H1 (cell line): Measurements from ENCODE around the gene WBP1L. TPM values are rescaled to one million over a fixed set of nuclear protein-coding genes. Genes with fewer than 3 reads are reported as not detected.

Experiments
- CTCF ChIA-PET: fragments of 300-600 bp; sonication (Branson Sonifier 250); formaldehyde crosslinking; loops from one replicate; lab custom pipeline; 2021; ENCODE audit not compliant: partially characterized antibody; lab: Charles Lee
- POLR2A ChIA-PET: fragments of 300-600 bp; sonication (Branson Sonifier 250); formaldehyde crosslinking; loops from one replicate; lab custom pipeline; 2021; ENCODE audit warnings: inconsistent platforms; ENCODE audit not compliant: partially characterized antibody; lab: Charles Lee
- DNase-seq, 2 experiments: peaks; one replicate each; pipeline versions ENCODE4 v3.0.0 to v3.0.0-alpha.2; 2010 to 2022; ENCODE audit warnings: low spot score in 2 of 2, low read depth in 1 of 2, mixed read lengths in 1 of 2
- FAIRE-seq: peaks from 2 replicates; lab custom pipeline; 2011; peaks lifted over from hg19 to GRCh38; lab: Jason Lieb, UNC
- H2AFZ ChIP-seq: 2 replicates; pipeline ENCODE4 v1.8.1; 2012; ENCODE audit warnings: low read length, inconsistent platforms
- H2AK5ac ChIP-seq: 2 replicates; pipeline ENCODE4 v1.6.1; 2013; ENCODE audit warnings: low read depth, low read length
- H2BK120ac ChIP-seq: replicated peaks from 2 replicates; pipeline ENCODE3; 2013; ENCODE audit warnings: low read depth, low read length, inconsistent platforms
- H2BK12ac ChIP-seq: 2 replicates; pipeline ENCODE4 v1.6.1; 2013; ENCODE audit warnings: low read depth, low read length
- H2BK15ac ChIP-seq: 2 replicates; pipeline ENCODE4 v1.6.1; 2013; ENCODE audit warnings: low read length
- H2BK20ac ChIP-seq: 2 replicates; pipeline ENCODE4 v1.6.1; 2013; ENCODE audit warnings: low read length
- H2BK5ac ChIP-seq: 2 replicates; pipeline ENCODE4 v1.6.1; 2013; ENCODE audit warnings: low read depth, low read length
- H3K14ac ChIP-seq: 2 replicates; pipeline ENCODE4 v1.6.1; 2013; ENCODE audit warnings: inconsistent platforms; ENCODE audit not compliant: insufficient read length
- H3K18ac ChIP-seq: 2 replicates; pipeline ENCODE4 v1.6.1; 2013; ENCODE audit warnings: low read length; ENCODE audit errors: extremely low read depth
- H3K23ac ChIP-seq: 2 replicates; pipeline ENCODE4 v1.6.1; 2013; ENCODE audit warnings: inconsistent platforms; ENCODE audit not compliant: insufficient read length
- H3K23me2 ChIP-seq: 2 replicates; pipeline ENCODE4 v1.6.1; 2013; ENCODE audit warnings: low read depth, low read length
- H3K27ac ChIP-seq: 2 replicates; pipeline ENCODE4 v1.6.1; 2011; ENCODE audit warnings: low read depth, low read length, inconsistent platforms
- H3K27me3 ChIP-seq, 4 experiments: replicated peaks in 1 of 4; 1 replicate in 1 of 4; 2 replicates in 3 of 4; pipeline versions ENCODE4 v1.6.1 to v1.8.1; 2011 to 2013; ENCODE audit warnings: low read length in 3 of 4, mild to moderate bottlenecking in 3 of 4, inconsistent platforms in 2 of 4, mixed read lengths in 2 of 4, moderate library complexity in 1 of 4; ENCODE audit not compliant: control insufficient read depth in 3 of 4, insufficient read depth in 3 of 4; ENCODE audit errors: extremely low read depth in 1 of 4
- H3K36me3 ChIP-seq, 4 experiments: 2 replicates each; pipeline versions ENCODE4 v1.6.1 to v1.8.1; 2011 to 2013; ENCODE audit warnings: mild to moderate bottlenecking in 4 of 4, low read length in 3 of 4, moderate library complexity in 2 of 4, control low read depth in 1 of 4, inconsistent platforms in 1 of 4; ENCODE audit not compliant: insufficient read depth in 4 of 4, control insufficient read depth in 2 of 4
- H3K4ac ChIP-seq: replicated peaks from 2 replicates; pipeline ENCODE3; 2013; ENCODE audit warnings: low read length, low read depth, mixed read lengths, inconsistent platforms; ENCODE audit not compliant: insufficient read length
- H3K4me1 ChIP-seq, 4 experiments: replicated peaks in 1 of 4; 1 replicate in 1 of 4; 2 replicates in 3 of 4; pipeline versions ENCODE4 v1.6.1 to v1.8.1; 2011 to 2013; ENCODE audit warnings: low read length in 3 of 4, inconsistent platforms in 2 of 4, mixed read lengths in 1 of 4; ENCODE audit not compliant: insufficient read depth in 4 of 4, control insufficient read depth in 3 of 4
- H3K4me2 ChIP-seq, 2 experiments: 2 replicates each; pipeline versions ENCODE4 v1.6.1 to v1.8.1; 2011 to 2013; ENCODE audit warnings: low read depth in 2 of 2, low read length in 2 of 2, control low read depth in 1 of 2, inconsistent platforms in 1 of 2, mild to moderate bottlenecking in 1 of 2; ENCODE audit not compliant: insufficient read depth in 1 of 2
- H3K4me3 ChIP-seq, 4 experiments: fragments of 200-600, 300-600 bp in 1 of 4; sonication (generic), shearing (Covaris generic), sonication (Bioruptor Twin) in 1 of 4; 2 replicates each; pipeline versions ENCODE4 v1.5.1 to v1.8.1; 2011 to 2016; ENCODE audit warnings: low read length in 4 of 4, low read depth in 3 of 4, control low read depth in 2 of 4, inconsistent platforms in 2 of 4, mild to moderate bottlenecking in 2 of 4, mixed read lengths in 1 of 4, moderate library complexity in 1 of 4; ENCODE audit not compliant: insufficient read depth in 2 of 4; ENCODE audit errors: extremely low read depth in 1 of 4
- H3K56ac ChIP-seq: replicated peaks from 2 replicates; pipeline ENCODE3; 2013; ENCODE audit warnings: low read depth, mild to moderate bottlenecking, mixed read lengths, low read length, inconsistent platforms; ENCODE audit not compliant: insufficient read length
- H3K79me1 ChIP-seq: 2 replicates; pipeline ENCODE4 v1.6.1; 2013; ENCODE audit warnings: low read depth, low read length, control low read depth
- H3K79me2 ChIP-seq, 2 experiments: 2 replicates each; pipeline versions ENCODE4 v1.6.1 to v1.8.1; 2012 to 2013; ENCODE audit warnings: low read length in 2 of 2, mild to moderate bottlenecking in 2 of 2, inconsistent platforms in 1 of 2; ENCODE audit not compliant: insufficient read depth in 2 of 2, control insufficient read depth in 1 of 2
- H3K9ac ChIP-seq, 4 experiments: replicated peaks in 1 of 4; 1 replicate in 1 of 4; 2 replicates in 3 of 4; pipeline versions ENCODE4 v1.6.1 to v1.8.1; 2011 to 2013; ENCODE audit warnings: low read depth in 3 of 4, low read length in 3 of 4, control low read depth in 2 of 4, mild to moderate bottlenecking in 2 of 4, moderate library complexity in 2 of 4, inconsistent platforms in 1 of 4; ENCODE audit errors: extremely low read depth in 1 of 4
- H3K9me3 ChIP-seq, 2 experiments: 2 replicates each; pipeline versions ENCODE4 v1.6.1 to v1.8.1; 2012 to 2013; ENCODE audit warnings: mild to moderate bottlenecking in 2 of 2, moderate library complexity in 2 of 2, control low read depth in 1 of 2, inconsistent platforms in 1 of 2, low read depth in 1 of 2, low read length in 1 of 2, mixed read lengths in 1 of 2; ENCODE audit not compliant: insufficient read depth in 2 of 2
- H4K20me1 ChIP-seq, 2 experiments: replicated peaks in 1 of 2; 2 replicates each; pipeline versions ENCODE3 to v1.8.1; 2011 to 2013; ENCODE audit warnings: inconsistent platforms in 2 of 2, low read length in 2 of 2, mild to moderate bottlenecking in 1 of 2; ENCODE audit not compliant: insufficient read depth in 2 of 2, control insufficient read depth in 1 of 2
- H4K5ac ChIP-seq: 2 replicates; pipeline ENCODE4 v1.6.1; 2013; ENCODE audit warnings: low read length, low read depth, mixed read lengths, inconsistent platforms; ENCODE audit not compliant: insufficient read length
- H4K8ac ChIP-seq: 2 replicates; pipeline ENCODE4 v1.8.0; 2013; ENCODE audit warnings: mild to moderate bottlenecking, moderate library complexity, low read length, inconsistent platforms; ENCODE audit not compliant: insufficient read depth; ENCODE audit errors: extremely low read depth
- H4K91ac ChIP-seq: replicated peaks from 2 replicates; pipeline ENCODE3; 2013; ENCODE audit warnings: low read length, mixed read lengths, inconsistent platforms; ENCODE audit not compliant: insufficient read length
- CBX5 ChIP-seq: fragments of 300-800, 300-1000 bp; sonication (generic); IDR thresholded peaks from 2 replicates; pipeline ENCODE4 v1.7.1; 2016; ENCODE audit warnings: antibody characterized with exemption, low read length, low read depth
- CHD1 ChIP-seq: IDR thresholded peaks from 2 replicates; pipeline ENCODE4 v1.6.1; 2012; ENCODE audit warnings: low read depth, low read length, improper control_type of control experiment
- HDAC6 ChIP-seq: IDR thresholded peaks from one replicate; pipeline ENCODE4 v1.7.1; 2012; ENCODE audit warnings: low read depth, mild to moderate bottlenecking, inconsistent platforms, low read length, moderate library complexity
- KDM4A ChIP-seq: IDR thresholded peaks from one replicate; pipeline ENCODE4 v1.7.1; 2012; ENCODE audit warnings: low read depth, mild to moderate bottlenecking, moderate library complexity, low read length, inconsistent platforms; ENCODE audit not compliant: severe bottlenecking
- MAFK ChIP-seq: IDR thresholded peaks from 2 replicates; pipeline ENCODE4 v1.6.1; 2012; ENCODE audit warnings: low read depth, mild to moderate bottlenecking, improper control_type of control experiment, low read length
- POLR2AphosphoS5 ChIP-seq: IDR thresholded peaks from 2 replicates; pipeline ENCODE4 v1.6.1; 2011; ENCODE audit warnings: low read depth, low read length
- POU5F1 ChIP-seq: IDR thresholded peaks from 2 replicates; pipeline ENCODE4 v1.6.1; 2011; ENCODE audit warnings: low read depth, mild to moderate bottlenecking, low read length, moderate library complexity
- RAD21 ChIP-seq, 2 experiments: IDR thresholded peaks in 1 of 2; conservative IDR thresholded peaks in 1 of 2; 2 replicates each; pipeline ENCODE4 v1.6.1; 2011; ENCODE audit warnings: low read depth in 2 of 2, low read length in 2 of 2, improper control_type of control experiment in 1 of 2, inconsistent platforms in 1 of 2, mild to moderate bottlenecking in 1 of 2, moderate library complexity in 1 of 2
- RBBP5 ChIP-seq: IDR thresholded peaks from 2 replicates; pipeline ENCODE4 v1.7.1; 2012; ENCODE audit warnings: low read depth, mild to moderate bottlenecking, inconsistent platforms, low read length, moderate library complexity, borderline replicate concordance
- RXRA ChIP-seq: IDR thresholded peaks from 2 replicates; pipeline ENCODE4 v1.6.1; 2011; ENCODE audit warnings: low read depth, mild to moderate bottlenecking, low read length, moderate library complexity; ENCODE audit not compliant: insufficient read depth
- SP4 ChIP-seq: IDR thresholded peaks from 2 replicates; pipeline ENCODE4 v1.6.1; 2012; ENCODE audit warnings: low read length, inconsistent platforms
- SRF ChIP-seq: IDR thresholded peaks from 2 replicates; pipeline ENCODE4 v1.6.1; 2011; ENCODE audit warnings: mild to moderate bottlenecking, low read depth, low read length, moderate library complexity
- SUZ12 ChIP-seq: fragments of 200-600 bp; sonication (generic); IDR thresholded peaks from 2 replicates; pipeline ENCODE4 v1.6.1; 2012; ENCODE audit warnings: mild to moderate bottlenecking, inconsistent platforms, low read length, moderate library complexity, mixed read lengths
- WGBS, 2 experiments: shearing (Covaris generic) in 1 of 2; methylation state at CpG; one replicate each; pipeline versions ENCODE4 v1.1.6 to v1.1.7; 2013 to 2015; ENCODE audit warnings: low lambda C conversion rate in 2 of 2, mixed read lengths in 2 of 2, inconsistent platforms in 1 of 2, low coverage in 1 of 2, missing lambda C conversion rate in 1 of 2; ENCODE audit not compliant: insufficient replicate concordance in 2 of 2, insufficient coverage in 1 of 2, insufficient read length in 1 of 2; ENCODE audit errors: extremely low coverage in 1 of 2, missing lambda C conversion rate in 1 of 2; 5-methylcytosine and 5-hydroxymethylcytosine counted together
- polyA plus RNA-seq, 7 experiments: library from polyadenylated mRNA; depleted of rRNA in 3 of 7; stranded (reverse) in 5 of 7; unstranded in 2 of 7; fragments of >200 nt in 5 of 7; fragments of 200-250 nt in 2 of 7; gene quantifications; 1 replicate in 5 of 7; 2 replicates in 1 of 7; 4 replicates in 1 of 7; pipeline versions ENCODE4 v1.2.1 to v1.2.3, GENCODE V29; 2011 to 2013; ENCODE audit warnings: missing spikeins in 2 of 7, mixed read lengths in 2 of 7
- total RNA-seq: library from RNA; stranded (reverse); fragmentation: NEBNext Ultra II Directional; extraction: Animal tissue kit (Norgen Biotek cat#: 25700); gene quantifications from 2 replicates; pipeline ENCODE4 v1.2.1, GENCODE V29; 2021
- TF ChIP-seq, protein P1 (sequence below): IDR thresholded peaks from 2 replicates; pipeline ENCODE4 v1.6.1; 2011; ENCODE audit warnings: low read depth, mild to moderate bottlenecking, low read length; ENCODE audit not compliant: insufficient read depth

The WBP1L gene
- total and polyA plus RNA-seq, 2 of the 8 experiments (the other 6 are each of a cell fraction or from before 2014, with no cell fraction given), result 26.6 to 29.9 TPM

DNA sequence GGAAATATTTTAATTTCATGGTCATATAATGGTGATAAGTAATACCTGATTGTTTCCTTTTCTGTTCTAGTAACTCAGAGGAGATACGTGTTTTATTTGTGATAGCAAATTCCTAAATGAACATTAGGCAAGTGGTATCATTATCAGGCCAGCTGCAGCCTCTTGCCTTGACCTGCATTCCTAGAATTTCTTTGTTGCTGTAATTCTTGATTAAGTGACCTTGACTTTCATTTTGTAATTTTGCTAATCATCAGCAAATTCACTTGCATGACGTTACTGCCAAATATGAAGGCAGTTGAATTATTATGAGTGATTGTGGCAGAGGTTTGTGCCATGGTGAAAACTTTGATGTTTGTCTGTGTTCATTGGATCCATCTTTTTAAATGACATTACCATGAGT, 119.9 kb downstream of the WBP1L start:
- Histone ChIP-seq H3K23ac (no peak overlapping the region), H2BK120ac (no peak overlapping the region), H4K91ac (no peak overlapping the region), H3K56ac (no peak overlapping the region), H3K9ac (no peak overlapping the region), H2AK5ac (no peak overlapping the region), H3K27ac (no peak overlapping the region), H3K27me3 (no peaks in the 10 kb centered on the region), H4K20me1 (peaks cover 0 to 1% of the 10 kb centered on the region in 2 experiments), H2BK15ac (no peak overlapping the region), H3K36me3 (no peaks in the 10 kb centered on the region; a peak in 1 of 8 replicates), H3K14ac (no peak overlapping the region), H3K4me2 (no peak overlapping the region), H4K8ac (no peak overlapping the region), H3K18ac (no peak overlapping the region), H3K23me2 (no peaks in the 10 kb centered on the region), H2BK20ac (no peak overlapping the region), H4K5ac (no peak overlapping the region), H2AFZ (no peak overlapping the region), H2BK12ac (no peak overlapping the region), H3K79me2 (no peaks in the 10 kb centered on the region), H3K4me3 (no peak overlapping the region), H3K4me1 (no peaks in the 10 kb centered on the region), H3K79me1 (no peaks in the 10 kb centered on the region), H3K9me3 (no peaks in the 10 kb centered on the region), H2BK5ac (no peak overlapping the region), H3K4ac (no peak overlapping the region)
- DNase-seq (no peak), FAIRE-seq (no peak)
- WGBS, 2 experiments, result 88% methylated on average over 2 of the region's 2 CpGs; no CpG with 5 or more reads in 1 of the 2 experiments
- ChIA-PET POLR2A (no interaction called here), CTCF (interaction anchor here (0.6 to 1.0 kb wide), 3 partner anchors 8 to 334 kb away, joined by 3 read pairs; no protein-coding TSS in a partner anchor)
- TF ChIP-seq SRF (no peak), RAD21 (IDR thresholded peaks at IDR 0.05 in 1 of 2, conservative IDR thresholded peaks at IDR 0.05 in 1 of 2; ENCODE audit: low read depth in 2 of 2, low read length in 2 of 2) (no peak), SUZ12 (no peak), POLR2AphosphoS5 (no peak), CHD1 (no peak), SP4 (no peak), RBBP5 (no peak), POU5F1 (no peak), MAFK (no peak), HDAC6 (no peak), RXRA (no peak), CBX5 (no peak), KDM4A (no peak)
- TF ChIP-seq, protein P1, sequence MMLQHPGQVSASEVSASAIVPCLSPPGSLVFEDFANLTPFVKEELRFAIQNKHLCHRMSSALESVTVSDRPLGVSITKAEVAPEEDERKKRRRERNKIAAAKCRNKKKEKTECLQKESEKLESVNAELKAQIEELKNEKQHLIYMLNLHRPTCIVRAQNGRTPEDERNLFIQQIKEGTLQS, result no peak
